Renal pelvis (tissue), 12 donors: Measurements from ENCODE around the gene MLN. TPM values are rescaled to one million over a fixed set of nuclear protein-coding genes. Genes with fewer than 3 reads are reported as not detected.

Experiments used
- DNase-seq: peaks from one replicate; pipeline ENCODE4 v3.0.0-alpha.2; 2013
- long read RNA-seq, 16 experiments: transcript quantifications; one replicate each; lab custom pipeline, GENCODE V29; 2026
- polyA plus RNA-seq, 3 donors: library from polyadenylated mRNA; unstranded; fragments of 120-200 nt; gene quantifications; one replicate each; pipeline ENCODE4 v1.2.1, GENCODE V29; 2013; ENCODE audit not compliant: insufficient read length in 3 of 3

MLN gene
- polyA plus RNA-seq, result 1 to 10 TPM; 1.4 to 1.9 (median 1.4) TPM
- long read RNA-seq, donor 1, result 0 reads
- long read RNA-seq, donor 2, result 0 reads
- long read RNA-seq, donor 3, partial matches to known transcripts, result 0 of 2 reads
- long read RNA-seq, donor 3, other reads (novel, unspliced or antisense), result 0 of 2 reads
- long read RNA-seq, donor 4, result 0 reads
- long read RNA-seq, donor 5, result 0 reads
- long read RNA-seq, donor 6, partial matches to known transcripts, result 0 of 2 reads
- long read RNA-seq, donor 6, other reads (novel, unspliced or antisense), result 0 of 2 reads
- long read RNA-seq, donor 7, result 0 reads
- long read RNA-seq, donor 8, result 0 reads
- long read RNA-seq, donor 9, partial matches to known transcripts, result 0 of 2 reads
- long read RNA-seq, donor 9, other reads (novel, unspliced or antisense), result 0 of 2 reads
- long read RNA-seq, donor 10, partial matches to known transcripts, result 0 of 1 reads
- long read RNA-seq, donor 10, other reads (novel, unspliced or antisense), result 0 of 1 reads
- long read RNA-seq, donor 11, partial matches to known transcripts, result 0 of 2 reads
- long read RNA-seq, donor 11, other reads (novel, unspliced or antisense), result 0 of 2 reads
- long read RNA-seq, donor 12, result 0 reads
- long read RNA-seq, donor 13, result 0 reads
- long read RNA-seq, donor 14, partial matches to known transcripts, result 0 of 3 reads
- long read RNA-seq, donor 14, other reads (novel, unspliced or antisense), result 0 of 3 reads
- long read RNA-seq, donor 15, transcript MLN-202 (5 exons, 566 nt), result major isoform, 20 of 22 reads
- long read RNA-seq, donor 15, partial matches to known transcripts, result 0 of 22 reads
- long read RNA-seq, donor 15, other reads (novel, unspliced or antisense), result 0 of 22 reads
- long read RNA-seq, donor 16, result 0 reads

DNA sequence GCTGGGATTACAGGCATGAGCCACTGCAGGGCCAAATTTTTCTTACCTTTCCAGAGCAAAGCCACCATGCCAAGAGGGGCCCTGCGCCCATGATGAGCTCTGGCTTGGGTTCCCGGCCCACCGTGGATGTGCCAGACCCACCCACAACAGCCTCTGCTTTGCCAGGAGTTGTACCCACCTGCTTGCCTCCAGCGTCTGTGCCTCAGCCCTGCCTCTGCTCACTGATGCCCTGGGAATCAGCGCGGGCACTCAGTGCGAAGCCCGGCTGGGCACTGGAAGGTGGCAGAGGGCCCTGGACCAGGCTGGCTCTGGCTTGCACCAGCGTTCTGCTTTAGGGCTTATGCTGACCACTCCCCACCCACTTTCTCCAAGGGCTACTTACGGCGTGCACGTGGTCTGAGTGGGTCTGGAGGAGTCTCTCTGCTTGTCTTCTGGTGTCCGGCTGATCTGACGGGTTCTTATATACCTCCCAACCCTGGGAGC is at the start of gene MLN:
Gene MLN (minus strand): TSS at position 433 of the 483 bp plus-strand sequence. CDS start 2,840 bp downstream, outside the sequence.
- no peak for DNase-seq

GRCh38 chr6:33853026-33853425 is 49.2 kb upstream of the MLN start:
- DNase-seq, result no peak

GRCh38 chr6:33851959-33852358 is 48.2 kb upstream of the MLN start:
- peak; percentile 65 for DNase-seq

DNA sequence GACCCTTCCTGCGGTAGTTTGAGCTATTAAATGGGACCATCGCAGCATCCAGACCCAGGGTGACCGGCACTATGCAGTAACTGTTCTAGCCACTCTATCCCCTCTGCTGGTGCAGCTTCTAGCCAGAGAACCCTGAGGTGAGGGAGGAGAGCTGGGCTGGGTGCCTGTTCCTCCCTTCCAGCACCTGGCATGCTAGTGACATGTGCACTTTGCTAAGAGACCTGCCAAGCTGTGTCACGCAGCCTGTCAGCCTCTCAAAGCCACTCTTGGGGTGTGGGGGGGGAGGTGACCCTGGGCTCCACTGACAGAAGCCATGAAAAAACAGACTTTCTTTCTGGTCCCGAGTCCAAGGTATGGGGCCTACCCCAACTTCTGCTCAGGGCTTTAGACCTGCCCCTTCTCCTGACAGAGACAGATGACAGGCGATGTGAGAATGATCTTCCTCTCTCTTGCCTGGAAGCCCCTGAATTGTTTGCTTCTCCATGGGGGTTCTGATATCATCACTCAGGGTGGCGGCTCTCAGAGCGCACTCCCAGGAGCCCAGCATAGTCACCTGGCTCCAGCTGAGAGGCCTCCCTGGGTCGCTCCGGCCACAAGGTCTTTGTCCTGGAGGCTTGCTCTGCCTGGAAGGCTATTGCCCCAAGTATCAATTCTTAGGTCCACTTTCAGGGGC is 47.2 kb upstream of the MLN start:
- DNase-seq, result no peak

GRCh38 chr6:33850296-33850695 is 46.5 kb upstream of the MLN start:
- no peak for DNase-seq

GRCh38 chr6:33849500-33850075 is 45.8 kb upstream of the MLN start:
- no peak for DNase-seq

DNA sequence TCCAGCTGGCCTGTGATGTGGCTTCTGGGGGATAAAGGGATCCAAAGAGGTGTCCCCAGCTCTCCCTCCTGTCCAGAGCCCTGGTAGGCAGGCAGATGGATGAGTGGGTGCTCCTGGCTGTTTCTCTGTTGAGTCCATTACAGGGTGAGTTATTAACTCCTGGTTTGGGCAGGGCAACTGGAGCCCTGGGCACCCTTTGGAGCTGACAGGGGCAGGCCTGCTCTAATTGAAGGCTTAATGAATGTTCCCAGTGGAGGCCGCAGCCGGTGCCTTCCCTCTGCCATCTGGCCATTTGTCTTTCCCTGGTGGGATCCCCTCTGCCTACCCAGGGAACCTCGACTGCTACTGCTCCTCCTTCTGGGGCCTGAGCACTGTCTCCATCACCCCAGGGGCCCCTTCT is 44.7 kb upstream of the MLN start:
- DNase-seq, result no peak

DNA sequence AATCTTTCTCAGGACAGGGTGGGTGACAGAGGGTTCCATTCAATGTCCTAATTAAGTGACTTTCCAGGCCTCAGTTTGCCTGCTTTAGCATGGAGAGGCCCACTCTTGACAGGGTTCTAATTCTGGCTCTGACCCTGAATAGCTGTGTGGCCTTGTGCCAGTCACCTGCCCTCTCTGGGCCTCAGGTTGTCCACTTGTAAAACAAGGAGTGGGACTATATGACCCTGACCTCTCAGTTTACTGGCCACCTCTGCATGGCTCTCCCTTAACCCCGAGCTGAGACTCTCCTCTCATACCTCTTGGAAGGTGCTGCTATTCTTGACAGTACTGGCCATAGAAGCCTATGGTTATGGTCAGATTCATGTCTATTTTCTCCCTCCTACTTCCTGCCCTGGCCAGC is 44.1 kb upstream of the MLN start:
- DNase-seq, result no peak

GRCh38 chr6:33847078-33847477 is 43.3 kb upstream of the MLN start:
- no peak for DNase-seq

- no peak for DNase-seq
Observed at GRCh38 chr6:33846226-33846625, 42.4 kb upstream of the MLN start.

DNA sequence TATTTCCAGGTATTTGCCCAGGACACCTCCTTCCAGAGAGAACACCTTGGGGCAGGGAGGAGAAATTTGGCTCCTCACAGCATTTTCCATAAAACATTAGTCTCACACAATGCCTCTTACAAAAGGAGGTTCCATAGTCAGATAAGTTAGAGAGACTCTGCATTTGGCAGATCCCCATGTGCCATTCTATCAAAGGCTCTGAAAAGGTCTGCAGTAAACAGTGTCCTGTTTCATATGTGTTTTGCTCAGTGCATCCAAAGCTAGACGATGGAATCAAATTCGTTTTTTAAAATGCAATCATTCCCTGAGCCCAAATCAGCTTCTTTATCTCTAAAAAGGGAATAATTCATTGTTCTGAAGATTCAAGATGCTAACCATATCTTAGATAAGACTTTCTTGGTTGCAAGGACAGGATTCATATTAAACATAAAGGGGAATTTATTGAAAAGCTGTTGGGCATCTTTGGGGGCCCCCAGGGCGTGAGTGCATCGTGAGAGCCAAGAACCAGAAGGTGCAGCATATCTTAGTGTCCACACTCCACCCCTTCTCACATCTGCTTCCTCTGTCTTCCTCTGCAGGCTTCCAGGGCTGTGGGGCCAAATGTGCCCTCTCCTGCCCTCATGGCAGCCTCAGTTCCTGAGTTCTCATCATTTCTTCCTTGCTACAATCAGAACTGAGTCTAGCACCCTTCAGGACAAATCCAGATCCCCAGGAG is 41.4 kb upstream of the MLN start:
- no peak for DNase-seq

GRCh38 chr6:33843131-33844121 is 39.6 kb upstream of the MLN start:
- peak; percentile 58 for DNase-seq

- no peak for DNase-seq
Observed at GRCh38 chr6:33841868-33842267, 38.1 kb upstream of the MLN start.

DNA sequence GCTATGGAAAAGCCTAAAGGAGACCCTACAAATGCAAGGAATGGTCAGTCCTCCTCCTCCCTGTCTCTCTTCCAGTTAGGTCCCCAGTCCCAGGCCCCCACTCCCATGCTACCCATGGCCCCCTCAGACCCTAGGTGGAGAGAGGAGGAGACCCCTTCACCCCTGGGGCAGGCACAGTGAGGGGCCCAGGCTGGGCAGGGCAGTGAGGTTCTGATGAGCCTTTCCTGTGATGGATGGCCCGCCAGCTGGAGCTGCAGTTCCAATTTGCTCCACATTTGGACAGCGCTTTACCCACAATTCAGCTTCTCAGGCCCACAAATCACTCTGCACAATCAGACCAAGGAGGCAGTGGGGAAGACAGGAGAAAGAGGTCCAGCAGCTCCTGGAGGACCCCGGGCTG is 37.3 kb upstream of the MLN start:
- no peak for DNase-seq

- no peak for DNase-seq
Observed at GRCh38 chr6:33840048-33840926, 36.5 kb upstream of the MLN start.

DNA sequence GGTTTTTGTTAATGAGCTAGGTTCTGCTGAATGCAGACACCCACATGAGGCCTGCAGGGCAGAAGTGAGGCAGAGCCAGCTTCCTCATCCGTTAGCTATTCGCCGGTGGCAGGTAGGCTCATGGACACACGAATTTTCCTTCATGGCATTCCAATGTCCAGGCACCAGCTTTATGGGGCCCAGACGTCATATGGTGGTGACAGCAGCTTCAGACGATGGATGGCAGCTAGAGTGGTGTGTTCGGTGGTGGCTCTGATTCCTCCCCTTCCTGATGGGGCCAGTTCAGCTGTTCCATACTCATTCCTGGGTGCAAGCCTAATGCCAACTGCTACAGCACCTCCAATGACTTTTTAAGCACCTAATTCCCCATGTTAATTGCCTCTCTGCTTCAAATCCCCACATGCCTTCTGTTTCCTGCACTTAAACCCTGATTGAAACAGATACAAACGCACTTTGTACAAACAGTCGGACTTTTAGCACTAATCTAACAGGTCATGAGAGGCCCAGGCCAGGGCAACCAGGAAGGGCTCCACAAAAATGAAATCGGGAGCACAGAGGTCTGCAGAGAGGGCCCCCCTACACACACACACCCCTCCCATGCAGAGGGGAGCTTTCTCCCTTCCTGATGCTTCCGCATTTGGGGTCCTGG is 35.7 kb upstream of the MLN start:
- DNase-seq, result no peak

DNA sequence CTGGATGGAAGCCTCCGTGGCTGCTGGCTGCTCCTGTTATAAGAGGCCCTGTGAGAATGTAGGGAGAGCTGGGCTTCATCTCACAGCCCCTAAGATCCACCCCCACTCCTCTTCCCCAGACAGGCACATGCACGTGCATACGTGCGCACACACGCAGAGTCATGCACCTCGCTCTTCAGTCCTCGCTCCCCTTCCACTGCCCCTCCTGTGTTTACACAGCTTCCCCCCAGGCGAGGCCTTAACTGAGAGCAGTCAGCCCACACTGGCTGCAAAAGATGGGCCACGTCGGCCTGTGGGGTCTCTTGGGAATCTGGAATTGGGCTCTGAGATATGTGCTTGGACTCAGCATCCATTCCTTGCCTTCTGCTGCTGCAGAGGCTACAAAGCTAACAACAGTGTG is 35.2 kb upstream of the MLN start:
- DNase-seq, result no peak

GRCh38 chr6:33837971-33838665 is 34.3 kb upstream of the MLN start:
- DNase-seq, result no peak
